HCEC 1CT (cell line): ENCODE measurements around the gene CFAP77.
A peak's percentile ranks its signal among the peaks of the same experiment; 100 is the strongest.

Source experiments
- DNase-seq: peaks from one replicate; pipeline ENCODE4 v3.0.0-alpha.2; 2017

Gene CFAP77

GRCh38 chr9:132584601-132585560 is 174.9 kb downstream of the CFAP77 start:
- peak; percentile 53 for DNase-seq

GRCh38 chr9:132585954-132586829 is 176.2 kb downstream of the CFAP77 start:
- no peak for DNase-seq

GRCh38 chr9:132586830-132587591 is 177.0 kb downstream of the CFAP77 start:
- DNase-seq, result no peak

- no peak for DNase-seq
Measured at GRCh38 chr9:132587592-132587955, 177.6 kb downstream of the CFAP77 start.

GRCh38 chr9:132588098-132588497 is 178.1 kb downstream of the CFAP77 start:
- no peak for DNase-seq

GRCh38 chr9:132588501-132589147 is 178.6 kb downstream of the CFAP77 start:
- no peak for DNase-seq

- DNase-seq, result no peak
Measured at GRCh38 chr9:132589148-132590036, 179.4 kb downstream of the CFAP77 start.

- DNase-seq, result no peak
Measured at GRCh38 chr9:132590037-132590317, 180.0 kb downstream of the CFAP77 start.

GRCh38 chr9:132590318-132591182 is 180.5 kb downstream of the CFAP77 start:
- no peak for DNase-seq

GRCh38 chr9:132591244-132591643 is 181.2 kb downstream of the CFAP77 start:
- DNase-seq, result no peak

- no peak for DNase-seq
Measured at GRCh38 chr9:132591751-132592314, 181.8 kb downstream of the CFAP77 start.

GRCh38 chr9:132592451-132592850 is 182.4 kb downstream of the CFAP77 start:
- DNase-seq, result no peak

- no peak for DNase-seq
Measured at GRCh38 chr9:132594412-132594811, 184.4 kb downstream of the CFAP77 start.

- DNase-seq, result no peak
Measured at GRCh38 chr9:132595319-132595718, 185.3 kb downstream of the CFAP77 start.

- no peak for DNase-seq
Measured at GRCh38 chr9:132596200-132596599, 186.2 kb downstream of the CFAP77 start.

- DNase-seq, result no peak
Measured at GRCh38 chr9:132597073-132597775, 187.2 kb downstream of the CFAP77 start.

GRCh38 chr9:132600326-132600984 is 190.4 kb downstream of the CFAP77 start:
- no peak for DNase-seq

- DNase-seq, result no peak
Measured at GRCh38 chr9:132602207-132602606, 192.2 kb downstream of the CFAP77 start.

GRCh38 chr9:132605387-132605786 is 195.4 kb downstream of the CFAP77 start:
- no peak for DNase-seq
